Bone marrow (tissue), 2 donors: ENCODE results near the gene LONP1.
"Not testable (repeated sequence)": the region's sequence is repeated elsewhere in the genome, so short reads cannot be mapped to it uniquely, and the experiment has no call there.

Experiments
- DNase-seq, 2 donors: peaks; one replicate each; lab custom pipeline; 2025; lab: John Stamatoyannopoulos, UW

Gene LONP1

GRCh38 chr19:5692723-5693194 is 27.2 kb downstream of the LONP1 start:
- no peak for DNase-seq

- no peak for DNase-seq
These were observed 27.9 kb downstream of the LONP1 start for GRCh38 chr19:5691822-5692722.

- peak in 1 of 2 donors; percentile 7 for DNase-seq
These were observed 28.8 kb downstream of the LONP1 start for GRCh38 chr19:5690955-5691821.

GRCh38 chr19:5690125-5690954 is 29.6 kb downstream of the LONP1 start, which contains the start of gene RPL36:
TSS of gene RPL36 (plus strand) at chr19:5690295. CDS start at chr19:5690508, 213 bp downstream.
- DNase-seq = peak; percentile 91 to 94

GRCh38 chr19:5688262-5688881 is 31.6 kb downstream of the LONP1 start:
- not testable (repeated sequence) for DNase-seq

- no peak for DNase-seq
These were observed 32.4 kb downstream of the LONP1 start for GRCh38 chr19:5687360-5688198.

- DNase-seq = peak; percentile 88 to 99
These were observed 33.1 kb downstream of the LONP1 start for GRCh38 chr19:5686647-5687359.

- DNase-seq = no peak
These were observed 33.7 kb downstream of the LONP1 start for GRCh38 chr19:5686326-5686646.

GRCh38 chr19:5684694-5685430 is 35.1 kb downstream of the LONP1 start:
- no peak for DNase-seq

GRCh38 chr19:5683177-5683886 is 36.6 kb downstream of the LONP1 start:
- DNase-seq = no peak

GRCh38 chr19:5682107-5682482 is 37.9 kb downstream of the LONP1 start:
- DNase-seq = no peak

- no peak for DNase-seq
These were observed 38.4 kb downstream of the LONP1 start for GRCh38 chr19:5681391-5682106.

GRCh38 chr19:5680437-5681368 is 39.2 kb downstream of the LONP1 start, which contains the start of the genes HSD11B1L and MICOS13:
TSS of gene HSD11B1L (plus strand) at chr19:5681027. CDS start at chr19:5684833, 3,806 bp downstream.
TSS of gene MICOS13 (minus strand) at chr19:5680516. CDS start at chr19:5680486, 30 bp downstream.
- DNase-seq = peak; percentile 97

GRCh38 chr19:5680084-5680436 is 39.9 kb downstream of the LONP1 start:
- no peak for DNase-seq

- no peak for DNase-seq
These were observed 40.5 kb downstream of the LONP1 start for GRCh38 chr19:5679289-5680083.
